GM21737 (cell line): ENCODE measurements around the gene MCC.

ENCODE experiments used
- ATAC-seq: cut with Tn5 transposase; IDR thresholded peaks from one replicate; pipeline ENCODE4 v1.9.1; 2021; ENCODE audit warnings: mild to moderate bottlenecking, moderate library complexity; ENCODE audit not compliant: unreplicated experiment

MCC gene

DNA sequence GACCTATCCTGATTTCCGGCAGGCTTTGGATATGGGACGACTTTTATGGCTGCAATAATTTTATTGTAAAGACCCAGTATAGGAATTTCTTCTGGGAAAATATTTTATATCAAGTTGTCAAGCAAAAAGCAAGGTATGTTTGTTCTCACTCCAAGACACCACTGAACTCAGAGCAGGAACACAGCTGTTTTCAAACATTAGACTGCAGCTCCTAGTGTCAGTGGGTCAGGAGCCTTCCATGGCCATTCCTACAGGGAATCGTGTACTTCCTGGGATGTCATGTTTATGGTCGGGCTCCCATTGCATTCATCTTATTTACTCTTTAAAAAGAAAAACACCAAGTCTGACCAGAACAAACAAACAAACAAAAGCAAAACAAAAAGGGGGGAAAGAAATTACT lies 278.8 kb downstream of the MCC start:
- ATAC-seq = no peak

DNA sequence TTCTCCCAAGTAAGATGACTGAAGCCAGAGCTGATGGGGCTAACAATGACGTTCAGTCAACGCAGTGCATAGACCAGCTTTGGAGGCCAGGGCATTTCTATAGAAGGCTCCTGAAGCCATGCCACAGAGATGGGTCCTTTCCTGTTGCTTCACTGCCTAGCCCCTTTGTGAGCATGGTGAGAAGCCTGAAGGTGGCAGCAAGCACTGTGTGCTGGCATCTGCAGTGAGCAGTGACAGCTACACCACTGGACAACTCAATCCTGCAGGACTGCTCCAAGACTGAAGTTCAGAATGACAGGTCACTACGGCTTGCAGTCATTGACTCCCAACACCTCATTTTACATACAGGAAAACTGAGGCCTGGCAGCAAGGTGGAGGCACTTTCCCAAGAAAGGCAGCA lies 282.4 kb downstream of the MCC start:
- no peak for ATAC-seq

DNA sequence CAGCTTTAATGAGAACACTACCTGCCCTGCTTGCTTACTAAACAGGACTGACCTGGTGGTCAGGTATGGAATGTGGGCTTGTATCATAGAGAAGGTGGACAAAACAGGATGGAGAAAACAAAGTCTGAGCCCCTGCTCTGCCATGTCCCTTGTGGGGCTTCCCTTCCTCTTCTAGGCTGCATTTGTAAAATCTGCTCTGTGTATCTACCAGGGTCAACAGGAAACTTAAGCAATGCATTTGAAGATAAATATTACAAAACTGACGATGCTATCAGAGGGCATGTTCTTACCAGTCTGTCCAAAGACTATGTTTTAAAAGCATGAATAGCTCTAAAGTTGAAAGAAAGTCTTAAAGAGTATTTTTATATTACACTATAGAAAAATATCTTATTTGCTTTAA lies 282.9 kb downstream of the MCC start:
- ATAC-seq = no peak

DNA sequence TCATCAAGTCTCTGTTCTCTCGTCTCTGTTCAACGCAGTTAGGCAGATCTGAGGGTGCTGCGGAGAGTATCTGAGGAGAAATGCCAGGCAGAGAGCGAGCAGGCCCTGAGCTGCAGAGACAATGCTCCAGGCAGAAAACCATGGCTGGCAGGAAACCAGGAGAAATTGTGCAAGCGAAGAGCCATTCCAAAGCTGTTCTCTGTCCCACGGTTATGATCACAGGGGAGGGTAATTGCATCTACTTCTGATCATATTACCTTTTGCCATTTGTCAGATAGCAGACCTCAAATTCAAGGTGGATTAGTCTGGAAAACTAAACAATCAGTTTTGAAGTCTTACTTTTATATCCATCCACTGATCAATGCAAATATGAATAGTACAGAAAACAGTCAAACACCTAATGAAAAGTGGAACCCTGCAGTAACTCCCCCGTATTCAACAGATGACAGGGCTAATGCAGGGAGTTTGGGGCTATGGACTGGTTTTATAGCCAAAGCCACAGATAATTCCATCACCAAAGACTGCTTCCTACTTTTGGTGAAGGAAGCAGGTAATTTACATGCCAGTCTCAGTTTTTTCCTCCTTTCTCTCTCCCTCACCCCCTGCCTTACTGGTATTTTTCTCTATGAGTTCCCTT lies 283.6 kb downstream of the MCC start:
- no peak for ATAC-seq

DNA sequence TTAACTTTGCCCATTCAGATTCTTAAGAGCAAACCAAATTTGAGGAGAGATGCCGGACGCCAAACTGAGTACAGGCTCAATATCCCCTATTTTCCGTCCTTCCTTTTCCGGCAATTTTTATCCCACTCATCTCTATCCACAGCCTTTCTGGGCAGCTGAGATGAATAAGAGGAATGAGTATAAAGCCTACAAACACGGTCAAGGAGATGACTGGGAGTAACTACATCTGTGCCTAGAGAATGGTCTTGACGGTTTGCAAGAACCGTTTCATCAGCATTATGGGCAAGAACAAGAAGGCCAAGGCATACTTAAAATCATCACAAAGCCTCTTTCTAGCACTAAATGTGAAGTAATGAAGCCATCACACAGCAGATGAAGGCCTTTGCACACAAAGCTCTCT lies 284.3 kb downstream of the MCC start:
- ATAC-seq = no peak

DNA sequence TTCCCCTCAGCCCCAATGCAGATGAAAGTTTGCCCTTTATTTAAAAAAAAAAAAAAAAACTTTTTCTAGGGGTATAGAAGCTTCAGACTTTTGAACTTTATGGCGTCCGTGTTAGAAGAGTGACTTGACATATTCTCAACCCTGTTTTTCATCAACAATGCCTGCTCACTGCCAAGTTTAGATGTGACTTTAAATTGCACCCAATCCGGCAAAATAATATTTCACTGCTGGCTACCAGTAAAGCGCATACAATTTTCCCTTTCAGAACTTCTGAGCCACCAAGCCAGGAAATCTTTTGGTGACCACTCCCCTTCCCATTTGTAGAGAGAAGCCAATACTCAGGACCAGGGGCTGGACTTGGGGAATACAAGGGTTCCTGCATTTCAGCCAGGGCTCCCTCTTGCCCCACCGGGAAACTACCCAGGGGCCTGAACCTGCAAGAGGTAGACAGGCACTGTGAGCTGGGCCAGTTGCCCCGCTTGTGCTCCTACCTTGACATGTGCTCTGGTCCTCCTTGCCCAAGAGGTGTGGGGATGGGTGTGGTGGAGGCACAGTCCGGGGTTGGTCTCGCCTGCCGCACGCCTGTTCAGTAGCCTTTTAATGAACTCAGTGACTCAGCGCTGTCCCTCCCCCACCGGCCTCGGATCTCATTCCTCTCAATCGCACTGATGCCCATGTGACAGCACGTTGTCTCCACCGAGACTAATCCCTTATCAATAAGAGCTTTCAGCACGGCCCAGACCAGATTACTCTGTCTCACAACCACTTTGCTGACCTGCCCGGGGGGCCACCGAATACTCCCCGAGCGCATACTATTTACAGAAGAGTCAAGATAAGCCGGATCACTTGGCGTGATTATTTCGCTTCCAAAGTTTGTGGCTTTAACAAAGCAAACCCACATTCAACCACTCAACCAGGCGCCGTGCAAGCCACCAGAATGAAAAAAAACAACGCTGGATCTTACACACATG lies 285.2 kb downstream of the MCC start:
- no peak for ATAC-seq

DNA sequence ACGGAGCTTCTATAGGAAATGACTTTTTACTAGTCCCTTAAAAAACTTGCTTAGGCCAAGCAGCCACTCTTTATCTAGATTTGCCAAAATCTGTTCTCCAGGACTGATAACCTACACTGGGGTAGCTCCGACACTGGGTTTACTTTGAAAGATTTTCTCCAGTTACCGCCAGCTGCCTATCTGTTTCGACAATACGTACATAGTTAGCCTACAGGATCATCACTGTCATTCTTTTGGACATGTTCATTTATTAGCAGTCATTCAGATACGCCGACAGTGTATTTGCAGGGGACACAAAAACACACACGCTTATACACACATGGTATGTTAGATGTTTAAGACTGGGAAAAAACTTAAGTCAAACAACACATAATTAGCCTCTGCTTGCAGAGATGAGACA lies 286.0 kb downstream of the MCC start:
- ATAC-seq = no peak

DNA sequence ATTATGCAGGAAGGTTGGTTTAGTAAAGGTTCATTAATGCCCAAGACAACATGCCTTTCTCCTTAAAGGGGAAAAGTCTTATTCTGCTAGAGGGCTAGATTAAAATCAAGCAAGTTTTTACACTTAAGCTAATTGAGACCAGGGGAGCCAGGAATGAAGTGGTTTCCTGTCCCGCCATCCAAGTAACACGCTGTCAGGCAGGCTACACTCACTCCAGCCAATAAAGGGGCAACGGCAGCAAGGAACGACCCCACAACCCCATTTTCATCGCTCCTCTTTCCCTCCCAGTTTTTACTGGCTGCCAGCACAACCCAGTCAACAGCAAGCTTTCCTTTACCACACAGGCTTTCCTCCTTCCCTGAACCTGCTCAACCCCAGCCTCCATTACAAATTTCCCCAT lies 286.5 kb downstream of the MCC start:
- ATAC-seq = no peak

DNA sequence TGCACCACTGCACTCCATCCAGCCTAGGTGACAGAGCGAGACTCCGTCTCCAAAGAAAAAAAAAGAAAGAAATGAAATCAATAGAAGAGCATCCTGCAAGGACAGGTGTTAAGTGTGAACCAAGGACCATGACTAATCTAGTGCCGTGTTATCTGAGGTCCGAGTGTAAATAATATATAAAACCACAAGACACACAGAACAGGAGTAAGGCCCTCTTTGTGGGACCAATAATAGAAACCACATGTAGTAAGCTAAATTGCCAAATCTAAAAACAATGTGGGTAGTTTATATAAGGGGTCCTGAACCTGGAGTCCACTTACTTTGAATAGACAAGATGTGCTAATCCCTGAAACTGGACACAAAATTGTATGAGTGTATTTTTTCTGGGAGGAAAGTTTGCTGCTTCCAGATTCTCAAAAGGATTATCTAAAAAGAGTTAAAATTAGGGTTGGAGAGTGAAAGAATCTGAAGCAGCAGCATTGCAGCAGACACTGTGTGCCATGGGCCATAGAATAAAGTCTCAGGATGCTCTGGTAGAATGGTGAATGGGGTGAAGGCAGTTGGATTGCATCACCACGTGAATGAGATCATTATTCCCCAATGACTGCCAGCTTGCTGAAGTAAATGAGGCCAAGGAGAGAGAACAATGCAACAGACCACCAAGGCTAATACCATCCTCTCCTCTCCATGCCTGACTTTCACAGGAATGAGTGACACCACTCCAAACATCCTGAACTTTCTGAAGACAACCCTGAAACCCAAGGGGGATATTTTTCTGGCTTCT lies 288.9 kb downstream of the MCC start:
- ATAC-seq = no peak

DNA sequence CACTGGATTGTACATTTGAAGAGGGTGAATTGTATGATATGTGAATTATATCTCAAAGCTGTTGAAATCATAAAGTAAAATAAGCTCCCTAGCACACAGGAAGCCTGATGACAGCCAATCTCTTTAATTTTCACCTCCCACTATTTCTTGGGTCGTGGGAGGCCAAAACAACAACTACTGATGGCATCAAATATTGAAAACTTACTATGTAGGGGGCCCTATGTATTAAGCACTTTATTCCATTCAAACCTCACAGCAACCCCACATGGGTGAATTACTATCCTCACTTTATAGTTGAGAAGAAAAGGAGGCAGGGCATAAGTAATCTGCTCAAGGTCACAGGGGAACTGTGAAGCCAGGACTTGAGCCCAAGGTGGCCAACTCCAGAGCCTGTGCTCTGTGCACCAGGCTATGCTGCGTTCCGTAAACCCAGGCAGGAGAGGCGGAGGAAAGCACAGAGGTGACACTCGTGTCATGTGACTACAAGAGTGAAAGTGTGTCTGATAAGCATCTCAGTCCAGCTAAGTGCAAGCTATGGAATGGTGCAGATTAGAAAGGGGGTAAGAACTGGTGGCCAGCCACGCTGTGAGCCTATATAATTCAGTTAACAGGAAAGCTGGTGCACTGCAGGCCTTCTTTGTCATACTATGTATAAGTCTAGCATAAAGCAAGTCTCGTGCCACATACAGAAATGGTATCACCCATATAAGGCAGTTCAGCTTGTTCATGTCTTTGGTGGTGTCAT lies 290.6 kb downstream of the MCC start:
- no peak for ATAC-seq

DNA sequence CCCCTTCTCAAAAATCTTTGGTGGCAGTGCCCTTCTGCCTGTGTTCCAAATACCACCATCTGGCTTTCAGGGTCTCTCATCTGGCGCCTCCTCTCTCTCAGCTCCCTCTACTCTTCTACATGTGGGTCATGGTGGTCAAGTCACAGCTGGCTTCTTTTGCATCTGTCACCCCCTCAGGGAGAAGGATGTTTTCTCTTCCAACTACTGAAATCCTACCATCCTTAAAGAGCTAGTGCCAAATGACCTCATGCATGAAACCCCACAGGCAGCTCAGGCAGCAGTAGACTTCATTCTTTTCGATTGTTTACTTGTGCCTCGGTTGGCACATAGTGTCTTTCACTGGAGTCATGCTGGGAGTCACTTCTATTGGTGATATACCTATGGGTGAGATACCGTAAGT lies 292.5 kb downstream of the MCC start:
- no peak for ATAC-seq

DNA sequence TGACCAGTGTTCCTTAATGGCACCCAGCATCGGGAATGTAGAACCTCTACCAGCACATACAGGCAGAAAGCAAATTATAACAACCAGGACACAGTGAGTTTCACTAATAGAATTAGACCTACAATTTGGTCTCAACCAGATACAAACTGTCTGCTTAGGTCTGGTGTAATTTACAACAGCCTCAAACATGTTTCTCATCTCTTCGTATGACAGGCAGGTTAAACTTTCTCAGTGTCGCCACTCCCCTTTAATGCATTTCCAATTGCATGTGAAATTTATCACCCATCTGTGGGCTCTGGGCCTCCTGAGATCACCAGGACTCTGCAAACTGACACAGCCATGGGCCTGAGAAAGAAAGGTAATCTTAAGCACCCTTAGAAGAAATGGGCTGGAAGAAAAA lies 293.0 kb downstream of the MCC start:
- ATAC-seq = no peak

DNA sequence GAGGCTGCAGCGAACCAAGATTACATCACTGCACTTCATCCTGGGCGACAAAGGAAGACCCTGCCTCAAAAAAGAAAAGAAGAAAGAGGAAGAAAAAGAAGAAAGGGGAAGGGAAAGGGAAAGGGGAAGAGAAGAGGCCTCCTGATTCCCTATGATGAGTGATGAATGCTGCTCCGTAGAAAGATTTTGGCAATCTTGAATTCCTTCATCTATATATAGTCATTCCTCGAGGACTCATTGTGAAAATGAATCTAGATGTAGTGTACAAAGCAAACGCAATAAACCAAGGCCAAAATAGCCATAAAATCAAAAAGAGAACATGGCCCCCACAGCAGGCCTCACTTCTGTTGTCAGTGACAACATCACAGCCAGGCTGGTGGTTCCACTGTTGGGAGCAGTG lies 293.7 kb downstream of the MCC start:
- no peak for ATAC-seq

DNA sequence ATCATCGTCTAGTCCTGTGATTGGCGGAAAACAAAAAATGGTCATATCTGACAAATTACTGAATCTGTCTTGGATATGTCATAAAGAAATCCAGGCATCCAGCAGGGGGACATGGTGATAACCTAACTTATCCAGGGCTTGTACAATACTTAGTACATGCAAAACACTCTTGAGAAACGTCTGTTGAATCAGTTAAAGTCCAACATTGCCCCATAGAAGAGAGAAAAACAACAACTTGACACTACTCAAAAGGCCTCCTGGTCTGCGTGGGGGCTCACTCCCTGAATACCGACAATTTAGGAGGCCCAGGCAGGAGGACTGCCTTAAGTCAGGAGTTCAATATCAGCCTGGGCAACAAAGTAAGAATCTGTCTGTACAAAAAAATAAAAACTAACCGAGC lies 294.1 kb downstream of the MCC start:
- no peak for ATAC-seq

DNA sequence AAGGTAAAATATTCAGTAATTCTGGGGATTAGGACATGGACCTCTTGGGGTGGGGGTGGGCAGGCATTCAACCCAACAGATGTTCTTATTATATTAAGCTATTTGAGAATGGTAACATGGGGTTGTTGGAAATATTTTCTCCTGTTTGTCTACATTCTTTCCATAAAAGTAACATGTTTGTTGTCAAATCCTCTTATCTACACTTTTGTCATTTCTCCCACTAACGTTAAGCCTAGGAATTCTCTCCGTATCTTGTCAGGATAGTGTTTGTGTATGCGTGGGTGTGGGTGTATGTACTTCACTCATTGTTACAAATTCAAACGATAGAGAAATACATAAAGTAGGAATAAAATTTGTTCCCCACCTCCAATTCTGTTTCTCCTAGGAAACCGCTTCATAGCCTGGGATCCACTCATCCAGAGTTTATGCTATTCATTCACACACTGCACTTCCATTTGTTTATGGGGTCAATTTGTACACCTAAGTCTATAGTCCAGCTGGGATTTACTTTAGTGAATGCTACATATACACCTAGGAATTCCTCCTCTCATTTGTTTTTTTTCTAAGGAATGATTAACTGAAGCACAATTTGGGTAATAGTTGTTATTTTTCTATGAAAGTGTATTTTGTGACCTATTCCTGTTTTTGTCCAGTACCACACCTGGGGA lies 294.8 kb downstream of the MCC start:
- ATAC-seq = no peak

DNA sequence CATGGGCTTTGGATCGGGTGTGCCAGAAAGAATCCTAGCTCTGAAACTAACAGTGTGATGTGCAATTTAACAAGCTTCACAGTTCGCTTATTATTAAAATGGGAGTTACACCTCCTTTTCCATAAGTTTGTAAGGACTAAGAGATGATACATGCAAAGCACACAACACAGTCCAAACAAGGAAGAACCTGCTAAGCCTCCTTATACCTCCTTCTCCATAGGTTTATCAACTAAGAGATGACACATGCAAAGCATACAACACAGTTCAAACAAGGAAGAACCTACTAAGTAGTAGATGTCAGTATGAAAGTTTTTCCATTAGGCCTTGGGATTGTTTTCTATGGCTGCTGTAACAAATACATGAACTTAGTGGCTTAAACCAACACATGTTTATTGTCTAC lies 295.7 kb downstream of the MCC start:
- no peak for ATAC-seq

DNA sequence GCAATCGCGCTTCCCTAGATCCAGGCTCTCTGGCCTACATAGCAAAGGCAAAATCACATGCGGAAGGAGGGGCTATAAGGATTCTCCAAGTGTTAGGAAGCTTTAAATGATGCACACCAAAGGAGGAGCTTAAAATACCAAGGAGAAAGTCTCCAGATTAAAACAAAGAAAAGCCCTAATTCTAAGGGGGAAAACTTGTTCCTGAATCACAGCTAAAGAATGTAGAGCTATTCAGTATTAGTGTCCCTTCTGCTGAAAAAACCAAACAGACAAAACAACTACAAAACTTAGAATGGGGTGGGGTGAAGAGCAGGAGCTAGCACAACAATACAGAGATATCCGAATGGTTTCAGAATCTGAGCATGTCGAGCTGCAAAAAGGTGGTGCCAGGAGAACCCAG lies 297.9 kb downstream of the MCC start:
- ATAC-seq = no peak

DNA sequence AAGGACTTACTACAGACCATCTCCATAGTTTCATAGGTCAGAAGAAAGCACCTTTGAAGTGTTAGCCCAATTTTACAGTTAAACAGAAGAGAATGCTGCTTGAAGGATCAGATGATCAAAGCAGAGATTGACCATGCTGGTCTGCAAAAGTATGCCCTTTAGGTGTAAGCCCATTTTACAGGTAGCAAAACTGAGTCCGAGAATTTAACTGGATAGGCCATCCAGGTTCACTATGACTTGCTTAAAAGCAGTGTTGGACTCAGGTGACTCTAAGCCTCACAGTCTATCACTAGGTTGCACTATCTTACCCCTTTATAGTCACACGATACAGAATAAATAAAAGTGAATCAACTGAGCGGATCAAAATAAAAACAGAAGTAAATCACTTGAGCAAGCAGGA lies 299.0 kb downstream of the MCC start:
- no peak for ATAC-seq

DNA sequence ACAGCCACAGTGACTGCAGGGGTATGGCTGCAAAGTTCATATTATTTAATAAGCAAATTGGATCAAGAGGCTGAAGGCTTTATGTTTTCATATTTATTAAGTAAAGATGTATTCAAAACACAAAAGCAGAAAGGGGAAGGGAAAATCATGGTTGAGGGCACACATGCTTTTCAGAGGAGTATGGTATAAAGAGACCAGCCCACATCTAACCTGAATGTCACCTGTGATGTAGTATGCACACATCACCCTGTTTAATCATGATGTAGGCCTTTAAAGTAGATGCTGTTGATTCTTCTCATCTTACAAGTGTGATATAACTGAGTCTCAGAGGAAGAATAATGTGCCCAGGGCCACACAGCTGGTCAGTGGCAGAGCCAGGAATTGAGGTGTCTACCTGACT lies 299.8 kb downstream of the MCC start:
- ATAC-seq = no peak

DNA sequence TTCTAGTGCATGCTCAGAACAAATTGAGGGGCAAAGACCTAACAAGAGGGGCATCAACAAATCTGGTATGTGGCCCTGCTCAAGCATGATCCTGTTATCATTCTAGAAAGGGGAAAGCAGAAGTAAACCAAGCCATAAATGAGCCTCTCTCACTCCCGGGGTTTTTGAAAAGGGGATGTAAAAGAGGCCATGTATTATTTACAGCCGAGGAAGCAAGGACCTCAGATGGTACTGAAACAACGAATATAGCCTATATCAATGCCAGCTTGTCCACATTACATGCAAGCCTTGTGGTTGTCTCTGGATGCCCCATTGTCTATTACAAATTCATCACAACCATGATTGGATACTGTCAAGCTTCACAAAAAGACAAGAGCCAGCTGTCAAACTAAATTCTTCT lies 300.3 kb downstream of the MCC start:
- no peak for ATAC-seq
